ENCODE data around the gene AKR1A1. TPM values are rescaled to one million over a fixed set of nuclear protein-coding genes. Genes with fewer than 3 reads are reported as not detected.
"Not testable (repeated sequence)": the region's sequence is repeated elsewhere in the genome, so short reads cannot be mapped to it uniquely, and the experiment has no call there.

Gene AKR1A1
- polyA plus RNA-seq (2014; cell fraction: cytosol; rRNA removed) = 157 and 160 TPM in 2 replicates
- polyA plus RNA-seq (2014; cell fraction: nucleus; rRNA removed) = 148 and 192 TPM in 2 replicates

DNA sequence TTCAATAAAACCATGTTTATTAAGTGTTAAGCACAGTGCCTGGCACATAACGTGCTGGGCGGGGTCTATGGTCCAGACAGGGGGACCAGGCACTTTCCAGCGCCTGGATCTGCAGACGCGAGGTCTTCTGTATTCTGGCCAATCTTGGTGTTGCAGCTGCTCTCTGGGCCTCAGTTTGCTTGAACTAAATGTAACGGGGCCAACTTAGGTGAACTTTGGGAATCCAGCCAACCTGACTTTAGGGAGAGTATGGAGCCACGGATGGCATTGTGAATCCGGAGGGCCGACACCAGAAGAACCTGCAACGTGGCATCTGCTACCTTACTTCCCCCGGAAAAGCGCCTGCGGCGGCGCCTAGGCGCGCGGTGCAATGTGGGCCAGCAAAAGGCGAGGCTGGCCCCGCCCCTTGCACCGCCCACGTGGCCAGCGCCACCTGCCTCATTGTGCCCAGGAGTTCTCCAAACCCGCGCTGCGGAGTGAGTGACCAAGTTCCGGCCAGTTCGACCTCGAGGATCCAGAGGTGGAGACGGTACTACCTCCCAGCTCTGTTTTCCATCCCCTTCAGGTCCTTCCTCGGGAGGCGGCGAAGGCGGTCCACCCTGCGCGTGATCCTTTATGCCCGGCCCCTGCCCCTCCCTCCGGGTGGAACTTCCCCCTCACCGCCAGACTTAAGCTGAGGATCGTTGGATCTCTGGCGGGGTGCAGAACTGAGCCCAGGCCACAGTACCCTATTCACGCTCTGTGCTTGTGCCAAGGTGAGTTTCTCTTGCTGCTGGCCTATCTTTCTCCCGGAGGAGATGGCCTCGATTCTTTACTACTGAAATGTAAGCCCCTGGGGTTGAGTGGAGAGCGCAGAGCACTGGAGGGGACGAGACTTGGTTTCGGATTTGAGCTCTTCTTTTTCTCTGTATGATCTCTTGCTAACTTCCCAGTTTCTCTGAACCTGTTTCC, at the start of gene AKR1A1:
Gene AKR1A1 (plus strand): TSS at position 426 of the 951 bp plus-strand sequence. CDS start 10,969 bp downstream, outside the sequence.
- peak; percentile 89 for DNase-seq (ENCODE audit: low spot score)

DNA sequence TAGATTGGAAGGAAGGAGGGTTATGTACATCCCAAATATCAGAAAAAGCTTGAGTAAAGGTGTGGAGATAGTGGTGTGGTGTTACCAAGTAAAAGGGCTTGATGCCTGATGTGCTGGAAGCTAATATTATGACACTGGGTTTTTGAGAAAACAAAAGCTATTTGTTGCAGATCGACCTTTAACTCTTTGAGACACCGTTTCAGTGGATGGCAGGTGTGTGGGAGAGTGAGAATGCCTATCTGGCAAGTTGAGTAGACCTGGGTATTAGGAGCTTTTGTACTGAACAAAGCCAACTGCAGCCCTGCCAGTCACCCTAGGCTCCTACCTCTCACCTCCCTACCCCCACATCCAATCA, 49.1 kb upstream of the AKR1A1 start:
- DNase-seq (ENCODE audit: low spot score) = no peak

DNA sequence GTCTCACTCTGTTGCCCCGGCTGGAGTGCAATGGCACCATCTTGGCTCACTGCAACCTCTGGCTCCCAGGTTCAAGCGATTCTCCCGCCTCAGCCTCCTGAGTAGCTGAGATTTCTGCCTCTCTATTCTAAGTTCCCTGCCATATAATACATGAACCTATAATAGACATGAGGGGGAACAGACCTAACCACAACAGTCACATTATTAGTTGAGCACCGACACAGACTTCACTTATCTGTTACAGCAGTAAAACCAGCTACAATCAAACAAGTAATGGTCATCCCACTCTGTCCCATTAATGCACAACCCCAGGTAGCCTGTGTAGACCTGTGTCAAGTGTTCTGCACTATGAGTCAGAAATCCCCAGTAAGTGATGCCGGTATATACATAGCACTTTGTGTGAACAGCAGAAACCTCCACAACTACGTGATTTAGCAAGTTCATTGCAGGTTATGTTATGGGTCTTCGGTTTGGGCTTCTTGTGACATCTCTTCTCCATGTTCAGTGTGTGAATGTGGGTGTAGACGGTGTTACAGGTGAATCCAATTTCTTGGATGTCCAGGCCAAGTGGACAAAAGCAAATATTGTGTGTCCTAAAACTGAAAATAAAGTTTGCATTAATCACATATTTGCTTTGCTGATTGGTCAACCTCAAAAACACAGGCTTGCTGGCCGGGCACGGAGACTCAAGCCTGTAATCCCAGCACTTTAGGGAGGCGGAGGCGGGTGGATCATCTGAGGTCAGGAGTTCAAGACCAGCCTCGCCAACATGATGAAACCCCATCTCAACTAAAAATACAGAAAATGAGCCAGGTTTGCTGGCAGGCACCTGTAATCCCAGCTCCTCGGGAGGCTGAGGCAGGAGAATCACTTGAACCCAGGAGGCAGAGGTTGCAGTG, 46.9 kb upstream of the AKR1A1 start:
- DNase-seq (ENCODE audit: low spot score) = no peak

DNA sequence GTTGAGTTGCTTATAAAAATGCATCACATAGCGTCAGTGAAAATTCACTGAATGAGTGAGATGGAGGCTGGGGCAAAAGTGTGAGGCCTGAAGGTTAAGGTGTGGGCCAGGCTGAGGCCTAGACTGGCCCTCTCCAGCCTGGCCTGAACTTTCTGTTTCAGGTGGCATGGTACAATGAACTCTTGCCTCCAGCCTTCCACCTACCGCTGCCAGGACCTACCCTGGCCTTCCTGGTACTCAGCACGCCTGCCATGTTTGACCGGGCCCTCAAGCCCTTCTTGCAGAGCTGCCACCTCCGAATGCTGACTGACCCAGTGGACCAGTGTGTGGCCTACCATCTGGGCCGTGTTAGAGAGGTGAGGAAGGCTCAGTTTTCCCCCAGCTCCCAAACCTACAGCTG, 43.4 kb upstream of the AKR1A1 start:
- DNase-seq (ENCODE audit: low spot score) = no peak

DNA sequence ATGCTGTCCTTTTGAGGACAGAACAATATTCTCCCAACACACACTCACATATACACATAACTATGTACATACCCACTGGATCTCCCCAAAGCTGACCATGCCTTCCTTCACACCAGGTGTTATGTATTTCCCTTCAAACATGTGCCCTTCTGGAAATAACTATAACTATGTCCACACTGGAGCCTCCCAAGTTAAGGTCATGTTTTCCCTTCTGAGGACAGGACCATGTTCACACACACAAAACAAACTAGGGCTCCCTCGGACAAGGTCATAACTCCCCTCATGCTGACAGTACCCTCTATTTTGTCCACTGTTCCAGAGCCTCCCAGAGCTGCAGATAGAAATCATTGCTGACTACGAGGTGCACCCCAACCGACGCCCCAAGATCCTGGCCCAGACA, 42.7 kb upstream of the AKR1A1 start:
- DNase-seq (ENCODE audit: low spot score) = no peak

DNA sequence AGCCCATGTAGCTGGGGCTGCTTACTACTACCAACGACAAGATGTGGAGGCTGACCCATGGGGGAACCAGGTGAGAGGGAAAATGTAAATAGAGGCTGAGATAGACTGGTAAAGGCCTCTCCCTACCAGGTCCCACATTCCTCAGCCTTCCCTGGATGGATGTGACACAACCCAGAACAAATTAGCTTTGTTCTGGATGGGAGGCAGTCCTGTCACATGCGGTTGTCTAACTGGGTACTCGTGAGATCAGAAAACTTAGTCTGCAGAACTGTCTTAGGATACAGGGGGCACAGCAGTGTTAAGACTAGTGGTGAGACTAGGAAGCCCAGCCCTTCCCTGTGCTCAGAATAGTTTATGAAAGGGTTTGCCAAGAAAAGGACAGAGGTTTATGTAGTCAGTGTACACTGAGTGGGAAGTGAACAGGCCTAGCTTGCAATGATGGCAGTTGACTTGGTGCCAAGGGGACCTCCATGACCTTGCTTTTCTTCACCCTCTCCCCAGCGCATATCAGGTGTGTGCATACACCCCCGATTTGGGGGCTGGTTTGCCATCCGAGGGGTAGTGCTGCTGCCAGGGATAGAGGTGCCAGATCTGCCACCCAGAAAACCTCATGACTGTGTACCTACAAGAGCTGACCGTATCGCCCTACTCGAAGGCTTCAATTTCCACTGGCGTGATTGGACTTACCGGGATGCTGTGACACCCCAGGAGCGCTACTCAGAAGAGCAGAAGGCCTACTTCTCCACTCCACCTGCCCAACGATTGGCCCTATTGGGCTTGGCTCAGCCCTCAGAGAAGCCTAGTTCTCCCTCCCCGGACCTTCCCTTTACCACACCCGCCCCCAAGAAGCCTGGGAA, 42.1 kb upstream of the AKR1A1 start:
- no peak for DNase-seq (ENCODE audit: low spot score)

DNA sequence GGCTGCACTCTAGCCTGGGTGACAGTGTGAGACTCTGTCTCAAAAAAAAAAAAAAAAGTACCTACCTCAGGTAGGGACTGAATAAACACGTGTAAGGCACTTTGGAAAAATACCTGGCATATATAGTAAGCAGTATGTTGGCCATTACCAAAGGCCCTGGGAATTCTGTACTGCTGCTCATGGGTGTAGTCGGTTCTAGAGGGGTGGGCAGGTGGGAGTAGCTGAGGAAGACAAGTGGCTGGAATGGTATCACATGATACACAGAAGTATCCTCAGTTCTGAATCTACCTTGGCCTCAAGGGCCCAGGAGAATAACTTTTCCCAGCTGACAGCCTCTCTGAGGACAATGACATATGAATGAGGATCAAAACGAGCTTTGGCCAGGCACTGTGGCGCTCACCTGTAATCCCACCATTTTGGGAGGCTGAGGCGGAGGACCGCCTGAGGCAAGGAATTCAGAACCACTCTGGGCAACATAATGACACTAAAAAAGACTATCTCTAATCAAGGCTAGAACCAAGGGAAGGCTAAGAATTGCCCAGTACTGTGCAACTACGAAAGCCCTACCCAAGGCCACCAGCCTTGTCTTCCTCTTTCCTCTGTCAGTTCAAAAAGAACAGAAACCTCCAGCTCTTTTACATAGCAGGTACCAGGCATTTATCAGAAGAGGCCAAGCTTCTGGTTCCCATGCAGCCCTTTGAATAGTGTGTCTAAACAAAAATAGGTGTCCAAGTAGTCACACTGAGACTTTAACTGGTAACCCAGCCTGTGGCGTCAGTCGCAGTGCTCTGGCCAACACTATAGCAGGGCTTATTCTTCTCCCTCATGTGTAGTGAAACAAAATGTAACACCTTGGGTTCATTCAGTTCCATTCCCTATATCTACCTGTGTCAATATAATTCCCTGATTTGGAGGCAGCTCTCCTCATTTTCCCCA, 40.3 kb upstream of the AKR1A1 start:
- DNase-seq (ENCODE audit: low spot score) = no peak

DNA sequence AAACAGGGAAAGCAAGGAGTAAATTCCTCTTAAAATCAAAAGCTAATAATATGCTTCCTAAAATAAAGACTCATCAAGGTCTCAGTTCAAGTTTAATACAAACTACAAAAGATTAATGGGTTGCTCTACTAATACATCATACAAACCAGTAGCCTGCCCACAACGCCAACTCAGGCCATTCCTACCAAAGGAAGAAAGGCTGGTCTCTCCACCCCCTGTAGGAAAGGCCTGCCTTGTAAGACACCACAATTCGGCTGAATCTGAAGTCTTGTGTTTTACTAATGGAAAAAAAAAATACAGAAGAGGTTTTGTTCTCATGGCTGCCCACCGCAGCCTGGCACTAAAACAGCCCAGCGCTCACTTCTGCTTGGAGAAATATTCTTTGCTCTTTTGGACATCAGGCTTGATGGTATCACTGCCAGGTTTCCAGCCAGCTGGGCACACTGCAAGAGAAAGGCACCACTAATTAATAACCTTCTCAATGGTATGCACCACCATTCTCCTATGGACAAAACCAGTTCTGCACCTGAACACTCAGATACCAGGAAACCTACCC, 39.6 kb upstream of the AKR1A1 start:
- DNase-seq (ENCODE audit: low spot score) = no peak

DNA sequence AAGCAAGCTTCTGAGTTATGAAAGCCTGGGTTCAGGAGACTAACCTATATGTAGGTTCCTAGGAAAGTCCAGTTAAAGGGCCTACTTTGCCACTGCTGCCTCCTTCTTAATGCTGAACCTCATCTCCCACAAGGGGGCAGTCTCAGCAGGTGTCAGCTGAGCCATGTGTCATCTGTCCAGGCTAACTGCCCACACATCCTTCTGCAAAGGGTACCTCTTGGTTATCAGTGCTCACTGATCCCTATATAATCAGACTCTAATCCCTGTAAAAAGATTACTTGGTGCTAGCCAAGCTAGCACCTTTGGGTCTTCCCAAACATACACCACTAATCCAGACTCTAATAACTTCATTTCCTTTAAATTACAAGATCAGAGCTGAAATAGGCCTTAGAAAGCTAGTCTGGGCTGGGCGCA, 38.0 kb upstream of the AKR1A1 start:
- peak; percentile 68 for DNase-seq (ENCODE audit: low spot score)

DNA sequence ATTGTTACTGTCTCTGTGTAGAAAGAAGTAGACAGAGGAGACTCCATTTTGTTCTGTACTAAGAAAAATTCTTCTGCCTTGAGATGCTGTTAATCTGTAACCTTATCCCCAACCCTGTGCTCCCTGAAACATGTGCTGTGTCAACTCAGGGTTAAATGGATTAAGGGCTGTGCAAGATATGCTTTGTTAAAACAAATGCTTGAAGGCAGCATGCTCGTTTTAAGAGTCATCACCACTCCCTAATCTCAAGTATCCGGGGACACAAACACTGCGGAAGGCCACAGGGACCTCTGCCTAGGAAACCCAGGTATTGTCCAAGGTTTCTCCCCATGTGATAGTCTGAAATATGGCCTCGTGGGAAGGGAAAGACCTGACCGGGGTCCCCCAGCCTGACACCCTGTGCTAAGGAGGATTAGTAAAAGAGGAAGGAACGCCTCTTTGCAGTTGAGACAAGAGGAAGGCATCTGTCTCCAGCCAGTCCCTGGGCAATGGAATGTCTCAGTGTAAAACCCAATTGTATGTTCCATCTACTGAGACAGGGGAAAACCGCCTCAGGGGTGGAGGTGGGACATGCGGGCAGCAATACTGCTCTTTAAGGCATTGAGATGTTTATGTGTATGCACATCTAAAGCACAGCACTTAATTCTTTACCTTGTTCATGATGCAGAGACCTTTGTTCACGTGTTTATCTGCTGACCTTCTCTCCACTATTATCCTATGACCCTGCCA, 36.9 kb upstream of the AKR1A1 start:
- not testable (repeated sequence) for DNase-seq (ENCODE audit: low spot score)

DNA sequence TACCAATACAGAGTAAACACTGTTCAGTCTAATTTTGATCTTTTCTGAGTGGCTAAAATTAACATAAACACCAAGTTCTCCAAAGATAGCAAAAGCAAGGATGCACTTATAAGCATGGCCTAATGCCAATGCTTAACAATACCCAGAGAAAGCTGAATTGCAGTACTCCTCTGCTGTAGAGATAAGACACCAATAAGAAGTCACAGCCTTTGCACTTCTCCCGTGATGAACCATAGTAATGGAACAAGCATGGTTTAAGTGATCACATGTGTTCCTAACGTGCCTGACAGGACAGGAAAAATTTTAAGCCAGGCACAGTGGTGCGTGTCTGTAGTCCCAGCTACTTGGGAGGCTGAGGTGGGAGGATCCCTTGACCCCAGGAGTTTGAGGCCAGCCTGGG, 34.6 kb upstream of the AKR1A1 start:
- no peak for DNase-seq (ENCODE audit: low spot score)

DNA sequence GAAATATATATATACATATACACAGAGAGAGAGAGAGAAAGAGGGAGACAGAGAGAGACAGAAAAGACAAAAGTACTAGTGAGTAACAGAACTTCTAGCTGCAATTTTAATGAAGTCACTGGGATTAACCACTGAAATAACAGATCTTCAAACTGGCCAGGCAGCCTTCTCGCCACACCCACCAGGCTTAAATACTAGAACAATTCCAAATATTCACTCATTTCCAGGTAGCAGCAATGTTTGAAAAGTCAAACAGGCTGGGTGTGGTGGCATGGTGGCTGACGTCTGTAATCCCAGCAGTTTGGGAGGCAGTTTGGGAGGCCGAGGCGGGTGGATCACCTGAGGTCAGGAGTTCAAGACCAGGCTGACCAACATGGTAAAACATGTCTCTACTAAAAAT, 34.2 kb upstream of the AKR1A1 start:
- DNase-seq (ENCODE audit: low spot score) = no peak

DNA sequence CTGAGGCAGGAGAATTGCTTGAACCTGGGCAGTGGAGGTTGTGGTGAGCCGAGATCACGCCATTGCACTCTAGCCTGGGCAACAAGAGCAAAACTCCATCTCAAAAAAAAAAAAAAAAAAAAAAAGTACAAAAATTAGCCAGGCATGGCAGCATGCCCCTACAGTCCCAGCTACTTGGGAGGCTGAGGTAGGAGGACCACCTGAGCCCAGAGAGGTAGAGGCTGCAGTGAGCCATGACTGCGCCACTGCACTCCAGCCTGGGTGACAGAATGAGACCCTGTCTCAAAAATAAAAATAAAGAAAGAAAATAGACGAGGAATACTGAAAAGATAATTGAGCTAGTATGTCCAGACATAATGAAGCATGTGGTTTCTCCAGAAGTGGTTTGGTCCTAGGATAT, 32.3 kb upstream of the AKR1A1 start:
- DNase-seq (ENCODE audit: low spot score) = not testable (repeated sequence)

DNA sequence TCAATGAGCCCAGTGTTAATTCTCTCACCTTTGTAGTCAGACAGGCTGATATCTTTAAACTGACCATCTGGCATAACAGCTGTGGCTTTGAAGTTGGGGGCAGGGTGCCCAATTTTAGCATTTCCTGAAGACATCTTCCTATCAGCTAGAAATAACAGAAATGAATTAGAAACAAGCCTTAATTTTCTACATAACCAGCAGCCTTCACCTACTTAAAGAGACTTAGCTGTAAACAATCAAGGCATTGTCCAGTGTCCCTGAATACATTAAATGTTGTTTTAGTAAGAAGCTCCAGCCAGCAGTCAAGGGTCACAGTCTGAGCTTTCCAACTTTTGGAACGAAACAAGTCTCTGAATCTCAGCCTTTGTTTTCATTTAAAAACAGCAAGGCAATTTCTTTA, 31.7 kb upstream of the AKR1A1 start:
- DNase-seq (ENCODE audit: low spot score) = no peak

DNA sequence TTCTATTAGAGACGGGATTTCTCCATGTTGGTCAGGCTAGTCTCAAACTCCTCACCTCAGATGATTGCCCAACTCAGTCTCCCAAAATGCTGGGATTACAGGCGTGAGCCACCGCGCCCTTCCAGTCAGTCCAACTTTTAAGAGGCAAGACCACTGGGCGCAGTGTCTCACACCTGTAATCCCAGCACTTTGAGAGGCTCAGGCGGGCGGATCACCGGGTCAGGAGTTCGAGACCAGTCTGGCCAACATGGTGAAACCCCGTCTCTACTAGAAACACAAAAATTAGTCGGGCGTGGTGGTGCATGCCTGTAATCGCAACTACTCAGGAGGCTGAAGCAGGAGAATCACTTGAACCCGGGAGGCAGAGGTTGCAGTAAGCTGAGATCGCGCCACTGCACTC, 30.9 kb upstream of the AKR1A1 start:
- DNase-seq (ENCODE audit: low spot score) = not testable (repeated sequence)

DNA sequence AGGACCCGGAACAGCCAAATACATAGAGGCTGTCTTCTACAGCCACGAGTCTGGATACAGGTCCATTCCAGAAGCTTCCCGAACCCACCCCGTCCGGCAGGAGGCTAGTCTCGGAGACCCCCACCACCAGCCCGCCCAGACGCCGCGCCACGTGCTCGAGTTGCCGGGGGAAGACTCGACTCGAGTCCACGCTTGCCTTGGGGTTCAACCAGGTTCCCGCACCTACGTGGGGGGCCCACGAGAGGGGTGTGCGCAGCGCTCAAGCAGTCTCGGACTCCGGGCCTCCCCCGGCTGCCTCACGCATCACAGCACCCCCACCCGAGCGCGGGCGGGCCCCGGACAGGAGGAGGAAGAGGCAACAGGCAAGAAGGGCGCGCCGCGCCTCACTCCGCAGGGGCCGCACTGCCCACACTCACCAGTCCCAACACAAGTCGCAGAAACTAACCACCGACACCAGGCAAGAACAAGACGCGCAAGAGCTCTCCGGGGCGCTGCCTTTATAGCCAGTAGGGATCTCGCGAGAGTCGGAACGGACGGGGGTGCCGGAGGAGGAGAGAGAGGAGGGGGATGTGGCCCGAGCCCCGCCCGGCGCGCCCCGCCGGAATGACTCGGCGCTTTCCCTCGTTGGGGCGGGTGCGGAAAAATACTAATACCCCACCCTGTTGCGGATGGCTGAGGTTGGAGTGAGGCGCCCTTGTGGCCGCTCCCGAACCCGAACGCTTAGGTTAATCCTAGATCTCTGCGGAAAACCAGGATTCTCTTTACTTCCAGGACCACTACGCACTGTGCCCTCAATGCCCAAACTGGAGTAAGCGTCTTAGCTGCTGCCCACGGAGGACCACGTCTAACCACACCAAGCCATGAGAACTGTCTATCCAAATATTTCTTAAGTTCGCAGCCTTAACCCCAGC, 29.0 kb upstream of the AKR1A1 start, which contains the start of gene PRDX1:
Gene PRDX1 (minus strand): TSS at position 472 of the 911 bp plus-strand sequence. CDS start 2,841 bp downstream, outside the sequence.
- DNase-seq (ENCODE audit: low spot score) = peak; percentile 96

DNA sequence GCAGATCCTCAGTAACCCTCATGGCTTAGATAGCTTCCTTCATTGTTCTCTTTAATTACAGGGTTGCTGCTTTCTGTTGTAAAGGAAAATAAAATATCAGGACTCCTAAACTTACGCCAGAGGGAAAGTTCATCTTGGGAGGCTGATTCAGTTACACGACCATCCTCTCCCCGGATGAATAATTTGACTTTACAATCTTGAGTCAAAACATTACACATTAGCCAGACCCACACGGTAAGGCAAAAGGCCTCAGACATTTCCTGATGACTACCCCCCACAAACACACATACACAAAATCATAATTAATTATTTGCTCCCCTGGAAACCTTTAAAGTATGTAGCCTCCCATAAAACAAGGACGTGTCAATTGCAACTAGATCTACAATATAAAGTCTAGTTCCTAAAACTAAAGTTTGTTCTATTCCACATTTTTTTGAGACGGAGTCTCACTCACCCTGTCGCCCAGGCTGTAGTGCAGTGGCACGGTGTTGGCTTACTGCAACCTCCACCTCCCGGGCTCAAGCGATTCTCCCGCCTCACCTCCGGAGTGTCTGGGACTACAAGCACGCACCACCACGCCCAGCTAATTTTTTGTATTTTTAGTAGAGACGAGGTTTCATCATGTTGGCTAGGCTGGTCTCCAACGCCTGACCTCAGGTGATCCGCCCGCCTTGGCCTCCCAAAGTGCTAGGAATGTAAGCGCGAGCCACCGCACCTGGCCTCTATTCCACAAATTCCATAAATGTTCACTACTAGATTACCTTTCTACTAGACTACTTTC, 28.1 kb upstream of the AKR1A1 start:
- no peak for DNase-seq (ENCODE audit: low spot score)
